ENCODE data around the gene TMEM175.

TMEM175 gene

GRCh38 chr4:905485-906338 is 26.5 kb upstream of the TMEM175 start:
- TF ChIP-seq GATA3 (IDR thresholded peaks at IDR 0.05; ENCODE audit: low read depth, low read length) = no peak
- no peak for TF ChIP-seq GATA2 (IDR thresholded peaks at IDR 0.05; ENCODE audit: low read depth, low read length)

- TF ChIP-seq GATA2 (IDR thresholded peaks at IDR 0.05; ENCODE audit: low read depth, low read length) (no peak), GATA3 (IDR thresholded peaks at IDR 0.05; ENCODE audit: low read depth, low read length) (no peak)
Observed at GRCh38 chr4:906339-907102, 25.7 kb upstream of the TMEM175 start.

- TF ChIP-seq GATA3 (IDR thresholded peaks at IDR 0.05; ENCODE audit: low read depth, low read length) (no peak), GATA2 (IDR thresholded peaks at IDR 0.05; ENCODE audit: low read depth, low read length) (no peak)
Observed at GRCh38 chr4:907103-907400, 25.2 kb upstream of the TMEM175 start.

- TF ChIP-seq GATA3 (IDR thresholded peaks at IDR 0.05; ENCODE audit: low read depth, low read length) (no peak), GATA2 (IDR thresholded peaks at IDR 0.05; ENCODE audit: low read depth, low read length) (no peak)
Observed at GRCh38 chr4:907691-908425, 24.4 kb upstream of the TMEM175 start.

GRCh38 chr4:909131-909571 is 23.1 kb upstream of the TMEM175 start:
- TF ChIP-seq GATA2 (IDR thresholded peaks at IDR 0.05; ENCODE audit: low read depth, low read length) (no peak), GATA3 (IDR thresholded peaks at IDR 0.05; ENCODE audit: low read depth, low read length) (no peak)

GRCh38 chr4:909821-910220 is 22.4 kb upstream of the TMEM175 start:
- TF ChIP-seq GATA2 (IDR thresholded peaks at IDR 0.05; ENCODE audit: low read depth, low read length) (no peak), GATA3 (IDR thresholded peaks at IDR 0.05; ENCODE audit: low read depth, low read length) (no peak)

GRCh38 chr4:910366-911091 is 21.7 kb upstream of the TMEM175 start:
- no peak for TF ChIP-seq GATA2 (IDR thresholded peaks at IDR 0.05; ENCODE audit: low read depth, low read length)
- TF ChIP-seq GATA3 (IDR thresholded peaks at IDR 0.05; ENCODE audit: low read depth, low read length) = no peak

GRCh38 chr4:911221-911751 is 21.0 kb upstream of the TMEM175 start:
- no peak for TF ChIP-seq GATA2 (IDR thresholded peaks at IDR 0.05; ENCODE audit: low read depth, low read length)

- TF ChIP-seq GATA3 (IDR thresholded peaks at IDR 0.05; ENCODE audit: low read depth, low read length) (no peak), GATA2 (IDR thresholded peaks at IDR 0.05; ENCODE audit: low read depth, low read length) (no peak)
Observed at GRCh38 chr4:911871-912490, 20.3 kb upstream of the TMEM175 start.

- no peak for TF ChIP-seq GATA2 (IDR thresholded peaks at IDR 0.05; ENCODE audit: low read depth, low read length)
- no peak for TF ChIP-seq GATA3 (IDR thresholded peaks at IDR 0.05; ENCODE audit: low read depth, low read length)
Observed at GRCh38 chr4:912548-913279, 19.5 kb upstream of the TMEM175 start.

- TF ChIP-seq GATA3 (IDR thresholded peaks at IDR 0.05; ENCODE audit: low read depth, low read length) (no peak), GATA2 (IDR thresholded peaks at IDR 0.05; ENCODE audit: low read depth, low read length) (no peak)
Observed at GRCh38 chr4:913280-913618, 19.0 kb upstream of the TMEM175 start.

- TF ChIP-seq GATA2 (IDR thresholded peaks at IDR 0.05; ENCODE audit: low read depth, low read length) (no peak), GATA3 (IDR thresholded peaks at IDR 0.05; ENCODE audit: low read depth, low read length) (no peak)
Observed at GRCh38 chr4:914531-914930, 17.7 kb upstream of the TMEM175 start.

GRCh38 chr4:915041-915474 is 17.2 kb upstream of the TMEM175 start:
- TF ChIP-seq GATA3 (IDR thresholded peaks at IDR 0.05; ENCODE audit: low read depth, low read length) (no peak), GATA2 (IDR thresholded peaks at IDR 0.05; ENCODE audit: low read depth, low read length) (no peak)

All from SH-SY5Y (cell line).